Measurements from ENCODE around the gene C1QTNF8.

The C1QTNF8 gene

GRCh38 chr16:1076801-1077576, 19.1 kb downstream of the C1QTNF8 start:
- no peak for DNase-seq (ENCODE audit: low spot score)
- Mint-ChIP-seq H3K9me3 (no peaks in the 10 kb centered on the region), H3K27me3 (ENCODE audit: low read depth) (peaks cover 2% of the 10 kb centered on the region), H3K27ac (no peak overlapping the region), H3K36me3 (ENCODE audit: low read depth) (no peaks in the 10 kb centered on the region), H3K4me3 (no peak overlapping the region), H3K4me1 (ENCODE audit: low read depth) (no peaks in the 10 kb centered on the region)

- no peaks in the 10 kb centered on the region for H3K4me1 Mint-ChIP-seq (ENCODE audit: low read depth)
- H3K4me3 Mint-ChIP-seq: no peak overlapping the region
- H3K27me3 Mint-ChIP-seq (ENCODE audit: low read depth): peaks cover 2% of the 10 kb centered on the region
- no peak overlapping the region for H3K27ac Mint-ChIP-seq
- no peaks in the 10 kb centered on the region for H3K36me3 Mint-ChIP-seq (ENCODE audit: low read depth)
- no peak for DNase-seq (ENCODE audit: low spot score)
- no peaks in the 10 kb centered on the region for H3K9me3 Mint-ChIP-seq
These were observed 20.5 kb downstream of the C1QTNF8 start for GRCh38 chr16:1075546-1075945.

- Mint-ChIP-seq H3K4me1 (ENCODE audit: low read depth) (no peaks in the 10 kb centered on the region), H3K27ac (no peak overlapping the region), H3K36me3 (ENCODE audit: low read depth) (no peaks in the 10 kb centered on the region), H3K9me3 (no peaks in the 10 kb centered on the region), H3K4me3 (no peak overlapping the region), H3K27me3 (ENCODE audit: low read depth) (peaks cover 2% of the 10 kb centered on the region)
- DNase-seq (ENCODE audit: low spot score): no peak
These were observed 21.7 kb downstream of the C1QTNF8 start for GRCh38 chr16:1074379-1074649.

GRCh38 chr16:1073566-1074378, 22.3 kb downstream of the C1QTNF8 start:
- H3K36me3 Mint-ChIP-seq (ENCODE audit: low read depth): no peaks in the 10 kb centered on the region
- no peaks in the 10 kb centered on the region for H3K4me1 Mint-ChIP-seq (ENCODE audit: low read depth)
- H3K27me3 Mint-ChIP-seq (ENCODE audit: low read depth): peaks cover 2% of the 10 kb centered on the region
- no peaks in the 10 kb centered on the region for H3K9me3 Mint-ChIP-seq
- H3K27ac Mint-ChIP-seq: no peak overlapping the region
- H3K4me3 Mint-ChIP-seq: no peak overlapping the region
- no peak for DNase-seq (ENCODE audit: low spot score)

GRCh38 chr16:1073262-1073558, 22.8 kb downstream of the C1QTNF8 start:
- peaks cover 2% of the 10 kb centered on the region for H3K27me3 Mint-ChIP-seq (ENCODE audit: low read depth)
- H3K9me3 Mint-ChIP-seq: no peaks in the 10 kb centered on the region
- no peaks in the 10 kb centered on the region for H3K4me1 Mint-ChIP-seq (ENCODE audit: low read depth)
- no peak overlapping the region for H3K27ac Mint-ChIP-seq
- no peak for DNase-seq (ENCODE audit: low spot score)
- H3K36me3 Mint-ChIP-seq (ENCODE audit: low read depth): no peaks in the 10 kb centered on the region
- H3K4me3 Mint-ChIP-seq: no peak overlapping the region

- H3K4me3 Mint-ChIP-seq: no peak within 1 kb of the TSS
- H3K36me3 Mint-ChIP-seq (ENCODE audit: low read depth): no peaks in the 10 kb centered on the region
- H3K9me3 Mint-ChIP-seq: no peaks in the 10 kb centered on the region
- H3K27ac Mint-ChIP-seq: no peak within 1 kb of the TSS
- no peak for DNase-seq (ENCODE audit: low spot score)
- H3K4me1 Mint-ChIP-seq (ENCODE audit: low read depth): no peaks in the 10 kb centered on the region
- peaks cover 4% of the 10 kb centered on the region for H3K27me3 Mint-ChIP-seq (ENCODE audit: low read depth)
These were observed 23.4 kb downstream of the C1QTNF8 start, which contains the start of gene SSTR5 for GRCh38 chr16:1072526-1073261. Gene SSTR5 (plus strand): TSS chr16:1072747. CDS start chr16:1078869, 6,122 bp downstream.

GRCh38 chr16:1071561-1072225, 24.4 kb downstream of the C1QTNF8 start:
- H3K27me3 Mint-ChIP-seq (ENCODE audit: low read depth): peaks cover 10% of the 10 kb centered on the region
- no peak overlapping the region for H3K27ac Mint-ChIP-seq
- H3K4me1 Mint-ChIP-seq (ENCODE audit: low read depth): no peaks in the 10 kb centered on the region
- no peak for DNase-seq (ENCODE audit: low spot score)
- no peak overlapping the region for H3K4me3 Mint-ChIP-seq
- no peaks in the 10 kb centered on the region for H3K9me3 Mint-ChIP-seq
- H3K36me3 Mint-ChIP-seq (ENCODE audit: low read depth): no peaks in the 10 kb centered on the region

- Mint-ChIP-seq H3K27me3 (ENCODE audit: low read depth) (peaks cover 10% of the 10 kb centered on the region), H3K9me3 (no peaks in the 10 kb centered on the region), H3K36me3 (ENCODE audit: low read depth) (no peaks in the 10 kb centered on the region), H3K27ac (no peak overlapping the region), H3K4me3 (no peak overlapping the region), H3K4me1 (ENCODE audit: low read depth) (no peaks in the 10 kb centered on the region)
- no peak for DNase-seq (ENCODE audit: low spot score)
These were observed 25.1 kb downstream of the C1QTNF8 start for GRCh38 chr16:1070864-1071408.

- H3K9me3 Mint-ChIP-seq: no peaks in the 10 kb centered on the region
- no peaks in the 10 kb centered on the region for H3K4me1 Mint-ChIP-seq (ENCODE audit: low read depth)
- no peak for DNase-seq (ENCODE audit: low spot score)
- no peak overlapping the region for H3K4me3 Mint-ChIP-seq
- H3K36me3 Mint-ChIP-seq (ENCODE audit: low read depth): no peaks in the 10 kb centered on the region
- H3K27me3 Mint-ChIP-seq (ENCODE audit: low read depth): peaks cover 12% of the 10 kb centered on the region
- no peak overlapping the region for H3K27ac Mint-ChIP-seq
These were observed 25.8 kb downstream of the C1QTNF8 start for GRCh38 chr16:1070084-1070863.

- H3K27ac Mint-ChIP-seq: no peak overlapping the region
- no peak overlapping the region for H3K4me3 Mint-ChIP-seq
- H3K36me3 Mint-ChIP-seq (ENCODE audit: low read depth): no peaks in the 10 kb centered on the region
- H3K9me3 Mint-ChIP-seq: no peaks in the 10 kb centered on the region
- H3K4me1 Mint-ChIP-seq (ENCODE audit: low read depth): no peaks in the 10 kb centered on the region
- H3K27me3 Mint-ChIP-seq (ENCODE audit: low read depth): peaks cover 14% of the 10 kb centered on the region
- DNase-seq (ENCODE audit: low spot score): no peak
These were observed 26.9 kb downstream of the C1QTNF8 start for GRCh38 chr16:1069154-1069553.

GRCh38 chr16:1068451-1068850, 27.6 kb downstream of the C1QTNF8 start:
- DNase-seq (ENCODE audit: low spot score): no peak
- Mint-ChIP-seq H3K36me3 (ENCODE audit: low read depth) (no peaks in the 10 kb centered on the region), H3K27ac (no peak overlapping the region), H3K4me3 (no peak overlapping the region), H3K9me3 (no peaks in the 10 kb centered on the region), H3K4me1 (ENCODE audit: low read depth) (no peaks in the 10 kb centered on the region), H3K27me3 (ENCODE audit: low read depth) (peaks cover 14% of the 10 kb centered on the region)

GRCh38 chr16:1067629-1068028, 28.4 kb downstream of the C1QTNF8 start:
- no peaks in the 10 kb centered on the region for H3K36me3 Mint-ChIP-seq (ENCODE audit: low read depth)
- peaks cover 14% of the 10 kb centered on the region for H3K27me3 Mint-ChIP-seq (ENCODE audit: low read depth)
- no peak for DNase-seq (ENCODE audit: low spot score)
- H3K27ac Mint-ChIP-seq: peak overlapping the region; percentile 83
- H3K9me3 Mint-ChIP-seq: no peaks in the 10 kb centered on the region
- no peaks in the 10 kb centered on the region for H3K4me1 Mint-ChIP-seq (ENCODE audit: low read depth)
- H3K4me3 Mint-ChIP-seq: peak overlapping the region; percentile 50

GRCh38 chr16:1066584-1067172, 29.4 kb downstream of the C1QTNF8 start:
- Mint-ChIP-seq H3K36me3 (ENCODE audit: low read depth) (no peaks in the 10 kb centered on the region), H3K9me3 (no peaks in the 10 kb centered on the region), H3K4me1 (ENCODE audit: low read depth) (no peaks in the 10 kb centered on the region), H3K27ac (no peak overlapping the region), H3K27me3 (ENCODE audit: low read depth) (peaks cover 12% of the 10 kb centered on the region), H3K4me3 (no peak overlapping the region)
- no peak for DNase-seq (ENCODE audit: low spot score)
